ENCODE measurements around the gene LUC7L3.

LUC7L3 gene

GRCh38 chr17:50731575-50732460, 12.4 kb downstream of the LUC7L3 start:
- no peak for DNase-seq
- no peak overlapping the region for H3K9ac ChIP-seq (ENCODE audit: low read depth, low read length)
- H3K4me3 ChIP-seq (ENCODE audit: low read depth in 1 of 2, low read length in 2 of 2) = no peak overlapping the region
- no peak overlapping the region for H3K4me2 ChIP-seq (ENCODE audit: insufficient read depth, low read length)
- peaks cover 29% of the 10 kb centered on the region for H3K36me3 ChIP-seq (ENCODE audit: insufficient read depth, low read length)
- H4K20me1 ChIP-seq (ENCODE audit: insufficient read depth, low read length) = peaks cover 89% of the 10 kb centered on the region
- TF ChIP-seq EZH2 (IDR thresholded peaks at IDR 0.05; ENCODE audit: borderline replicate concordance, low read depth, low read length, severe bottlenecking) = no peak
- TF ChIP-seq, protein P1, sequence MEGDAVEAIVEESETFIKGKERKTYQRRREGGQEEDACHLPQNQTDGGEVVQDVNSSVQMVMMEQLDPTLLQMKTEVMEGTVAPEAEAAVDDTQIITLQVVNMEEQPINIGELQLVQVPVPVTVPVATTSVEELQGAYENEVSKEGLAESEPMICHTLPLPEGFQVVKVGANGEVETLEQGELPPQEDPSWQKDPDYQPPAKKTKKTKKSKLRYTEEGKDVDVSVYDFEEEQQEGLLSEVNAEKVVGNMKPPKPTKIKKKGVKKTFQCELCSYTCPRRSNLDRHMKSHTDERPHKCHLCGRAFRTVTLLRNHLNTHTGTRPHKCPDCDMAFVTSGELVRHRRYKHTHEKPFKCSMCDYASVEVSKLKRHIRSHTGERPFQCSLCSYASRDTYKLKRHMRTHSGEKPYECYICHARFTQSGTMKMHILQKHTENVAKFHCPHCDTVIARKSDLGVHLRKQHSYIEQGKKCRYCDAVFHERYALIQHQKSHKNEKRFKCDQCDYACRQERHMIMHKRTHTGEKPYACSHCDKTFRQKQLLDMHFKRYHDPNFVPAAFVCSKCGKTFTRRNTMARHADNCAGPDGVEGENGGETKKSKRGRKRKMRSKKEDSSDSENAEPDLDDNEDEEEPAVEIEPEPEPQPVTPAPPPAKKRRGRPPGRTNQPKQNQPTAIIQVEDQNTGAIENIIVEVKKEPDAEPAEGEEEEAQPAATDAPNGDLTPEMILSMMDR (IDR thresholded peaks at IDR 0.05; ENCODE audit: borderline replicate concordance, extremely low read depth, low read length, poor library complexity, severe bottlenecking) = no peak
- H3K27me3 ChIP-seq (ENCODE audit: insufficient read depth, low read length, poor library complexity) = no peaks in the 10 kb centered on the region
- H3K9me3 ChIP-seq (ENCODE audit: insufficient read depth, low read length, severe bottlenecking) = no peaks in the 10 kb centered on the region
- peaks cover 99% of the 10 kb centered on the region for H3K79me2 ChIP-seq (ENCODE audit: insufficient read depth, low read length)
- H2AFZ ChIP-seq (ENCODE audit: low read depth, low read length) = no peak overlapping the region
- 0 out of 2 replicates have a peak overlapping the region, but pooled peaks have one; percentile 19 for H3K27ac ChIP-seq (ENCODE audit: low read length)
- H3K4me1 ChIP-seq (ENCODE audit: insufficient read depth, low read length) = peaks cover 14% of the 10 kb centered on the region; the same call in 1 of the 2 replicates
- no peak for ATAC-seq (ENCODE audit: insufficient read depth, low read depth)

DNA sequence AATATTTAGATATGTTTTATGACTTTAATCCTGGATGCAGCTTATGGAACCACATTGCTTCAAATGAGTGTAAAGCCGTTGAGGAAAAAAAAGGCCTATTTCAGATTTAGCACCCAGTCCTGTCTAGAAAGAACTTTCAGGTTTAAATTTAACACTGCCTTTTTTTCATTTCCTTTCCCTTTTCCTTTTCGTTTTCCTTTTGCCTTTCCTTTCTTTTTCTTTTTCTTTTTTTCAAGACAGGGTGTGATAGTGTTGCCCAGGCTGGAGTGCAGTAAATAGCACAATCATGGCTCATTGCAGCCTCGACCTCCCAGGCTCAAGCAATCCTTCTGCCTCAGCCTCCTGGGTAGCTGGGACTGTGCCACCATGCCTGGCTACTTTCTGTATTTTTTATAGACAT, 15.9 kb downstream of the LUC7L3 start:
- H3K9ac ChIP-seq (ENCODE audit: low read depth, low read length) = no peak overlapping the region
- H3K4me3 ChIP-seq (ENCODE audit: low read depth in 1 of 2, low read length in 2 of 2) = no peak overlapping the region
- H3K79me2 ChIP-seq (ENCODE audit: insufficient read depth, low read length) = peaks cover 98% of the 10 kb centered on the region
- no peaks in the 10 kb centered on the region for H3K27me3 ChIP-seq (ENCODE audit: insufficient read depth, low read length, poor library complexity)
- no peak overlapping the region for H3K4me2 ChIP-seq (ENCODE audit: insufficient read depth, low read length)
- DNase-seq (no peak), ATAC-seq (ENCODE audit: insufficient read depth, low read depth) (no peak)
- TF ChIP-seq, protein P1 (IDR thresholded peaks at IDR 0.05; ENCODE audit: borderline replicate concordance, extremely low read depth, low read length, poor library complexity, severe bottlenecking) = no peak
- TF ChIP-seq EZH2 (IDR thresholded peaks at IDR 0.05; ENCODE audit: borderline replicate concordance, low read depth, low read length, severe bottlenecking) = no peak
- H3K27ac ChIP-seq (ENCODE audit: low read length) = no peak overlapping the region
- no peak overlapping the region for H2AFZ ChIP-seq (ENCODE audit: low read depth, low read length)
- H3K9me3 ChIP-seq (ENCODE audit: insufficient read depth, low read length, severe bottlenecking) = no peaks in the 10 kb centered on the region
- H3K4me1 ChIP-seq (ENCODE audit: insufficient read depth, low read length) = peaks cover 5% of the 10 kb centered on the region; the same call in 1 of the 2 replicates
- peaks cover 52% of the 10 kb centered on the region for H3K36me3 ChIP-seq (ENCODE audit: insufficient read depth, low read length)
- peaks cover 86% of the 10 kb centered on the region for H4K20me1 ChIP-seq (ENCODE audit: insufficient read depth, low read length)

- Histone ChIP-seq H3K4me2 (ENCODE audit: insufficient read depth, low read length) (no peak overlapping the region), H4K20me1 (ENCODE audit: insufficient read depth, low read length) (peaks cover 81% of the 10 kb centered on the region), H3K27ac (ENCODE audit: low read length) (no peak overlapping the region), H3K27me3 (ENCODE audit: insufficient read depth, low read length, poor library complexity) (no peaks in the 10 kb centered on the region), H3K79me2 (ENCODE audit: insufficient read depth, low read length) (peaks cover 95% of the 10 kb centered on the region), H3K9me3 (ENCODE audit: insufficient read depth, low read length, severe bottlenecking) (no peaks in the 10 kb centered on the region), H3K4me1 (ENCODE audit: insufficient read depth, low read length) (no peaks in the 10 kb centered on the region), H3K9ac (ENCODE audit: low read depth, low read length) (no peak overlapping the region), H3K4me3 (ENCODE audit: low read depth in 1 of 2, low read length in 2 of 2) (no peak overlapping the region), H3K36me3 (ENCODE audit: insufficient read depth, low read length) (peaks cover 68% of the 10 kb centered on the region), H2AFZ (ENCODE audit: low read depth, low read length) (no peak overlapping the region)
- no peak for TF ChIP-seq EZH2 (IDR thresholded peaks at IDR 0.05; ENCODE audit: borderline replicate concordance, low read depth, low read length, severe bottlenecking)
- TF ChIP-seq, protein P1 (IDR thresholded peaks at IDR 0.05; ENCODE audit: borderline replicate concordance, extremely low read depth, low read length, poor library complexity, severe bottlenecking) = no peak
- ATAC-seq (ENCODE audit: insufficient read depth, low read depth) = no peak
- DNase-seq = no peak
These were observed 17.8 kb downstream of the LUC7L3 start for GRCh38 chr17:50737118-50737698.
